Ishikawa (cell line): ENCODE results near the gene PPP1R9A.

Source experiments
- CEBPB ChIP-seq: IDR thresholded peaks from 2 replicates; pipeline ENCODE4 v1.6.1; 2012
- CREB1 ChIP-seq: IDR thresholded peaks from 2 replicates; pipeline ENCODE4 v1.6.1; 2012; ENCODE audit warnings: low read depth
- EGR1 ChIP-seq: IDR thresholded peaks from 2 replicates; pipeline ENCODE4 v1.6.1; 2012
- EP300 ChIP-seq: IDR thresholded peaks from 2 replicates; pipeline ENCODE4 v1.6.1; 2012; ENCODE audit warnings: borderline replicate concordance
- FOXM1 ChIP-seq: IDR thresholded peaks from 2 replicates; pipeline ENCODE4 v1.6.1; 2012; ENCODE audit warnings: low read depth, borderline replicate concordance
- MAX ChIP-seq: IDR thresholded peaks from 2 replicates; pipeline ENCODE4 v1.6.1; 2012
- NFIC ChIP-seq: IDR thresholded peaks from 2 replicates; pipeline ENCODE4 v1.6.1; 2012
- RAD21 ChIP-seq: IDR thresholded peaks from 2 replicates; pipeline ENCODE4 v1.6.1; 2012; ENCODE audit warnings: low read depth
- TAF1 ChIP-seq: IDR thresholded peaks from 2 replicates; pipeline ENCODE4 v1.6.1; 2012; ENCODE audit warnings: low read depth, mild to moderate bottlenecking
- TCF12 ChIP-seq: IDR thresholded peaks from 2 replicates; pipeline ENCODE4 v1.6.1; 2012; ENCODE audit warnings: low read depth
- TEAD4 ChIP-seq: IDR thresholded peaks from 2 replicates; pipeline ENCODE4 v1.6.1; 2012
- USF1 ChIP-seq: IDR thresholded peaks from 2 replicates; pipeline ENCODE4 v1.6.1; 2012
- YY1 ChIP-seq: IDR thresholded peaks from 2 replicates; pipeline ENCODE4 v1.6.1; 2012; ENCODE audit warnings: low read depth
- ZBTB7A ChIP-seq: IDR thresholded peaks from 2 replicates; pipeline ENCODE4 v1.6.1; 2012; ENCODE audit warnings: low read depth
- TF ChIP-seq, protein P1 (sequence below): IDR thresholded peaks from 2 replicates; pipeline ENCODE4 v1.6.1; 2012; ENCODE audit warnings: low read depth, mild to moderate bottlenecking

PPP1R9A gene

GRCh38 chr7:95330204-95330960 lies 423.0 kb downstream of the PPP1R9A start:
- no peak for TF ChIP-seq CEBPB
- TF ChIP-seq FOXM1: no peak
- no peak for TF ChIP-seq CREB1
- no peak for TF ChIP-seq EP300
- no peak for TF ChIP-seq TAF1
- TF ChIP-seq EGR1: no peak
- TF ChIP-seq YY1: no peak
- TF ChIP-seq TCF12: no peak
- no peak for TF ChIP-seq USF1
- TF ChIP-seq, protein P1, sequence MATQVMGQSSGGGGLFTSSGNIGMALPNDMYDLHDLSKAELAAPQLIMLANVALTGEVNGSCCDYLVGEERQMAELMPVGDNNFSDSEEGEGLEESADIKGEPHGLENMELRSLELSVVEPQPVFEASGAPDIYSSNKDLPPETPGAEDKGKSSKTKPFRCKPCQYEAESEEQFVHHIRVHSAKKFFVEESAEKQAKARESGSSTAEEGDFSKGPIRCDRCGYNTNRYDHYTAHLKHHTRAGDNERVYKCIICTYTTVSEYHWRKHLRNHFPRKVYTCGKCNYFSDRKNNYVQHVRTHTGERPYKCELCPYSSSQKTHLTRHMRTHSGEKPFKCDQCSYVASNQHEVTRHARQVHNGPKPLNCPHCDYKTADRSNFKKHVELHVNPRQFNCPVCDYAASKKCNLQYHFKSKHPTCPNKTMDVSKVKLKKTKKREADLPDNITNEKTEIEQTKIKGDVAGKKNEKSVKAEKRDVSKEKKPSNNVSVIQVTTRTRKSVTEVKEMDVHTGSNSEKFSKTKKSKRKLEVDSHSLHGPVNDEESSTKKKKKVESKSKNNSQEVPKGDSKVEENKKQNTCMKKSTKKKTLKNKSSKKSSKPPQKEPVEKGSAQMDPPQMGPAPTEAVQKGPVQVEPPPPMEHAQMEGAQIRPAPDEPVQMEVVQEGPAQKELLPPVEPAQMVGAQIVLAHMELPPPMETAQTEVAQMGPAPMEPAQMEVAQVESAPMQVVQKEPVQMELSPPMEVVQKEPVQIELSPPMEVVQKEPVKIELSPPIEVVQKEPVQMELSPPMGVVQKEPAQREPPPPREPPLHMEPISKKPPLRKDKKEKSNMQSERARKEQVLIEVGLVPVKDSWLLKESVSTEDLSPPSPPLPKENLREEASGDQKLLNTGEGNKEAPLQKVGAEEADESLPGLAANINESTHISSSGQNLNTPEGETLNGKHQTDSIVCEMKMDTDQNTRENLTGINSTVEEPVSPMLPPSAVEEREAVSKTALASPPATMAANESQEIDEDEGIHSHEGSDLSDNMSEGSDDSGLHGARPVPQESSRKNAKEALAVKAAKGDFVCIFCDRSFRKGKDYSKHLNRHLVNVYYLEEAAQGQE: no peak
- no peak for TF ChIP-seq TEAD4
- TF ChIP-seq MAX: no peak
- TF ChIP-seq ZBTB7A: no peak
- TF ChIP-seq NFIC: no peak

GRCh38 chr7:95330961-95331337 lies 423.6 kb downstream of the PPP1R9A start:
- no peak for TF ChIP-seq EGR1
- no peak for TF ChIP-seq TEAD4
- no peak for TF ChIP-seq NFIC
- TF ChIP-seq MAX: no peak
- no peak for TF ChIP-seq RAD21
- no peak for TF ChIP-seq CREB1
- TF ChIP-seq CEBPB: no peak
- TF ChIP-seq EP300: no peak
- TF ChIP-seq USF1: no peak
- TF ChIP-seq, protein P1: no peak
- TF ChIP-seq FOXM1: no peak
- no peak for TF ChIP-seq YY1
- no peak for TF ChIP-seq ZBTB7A
- TF ChIP-seq TCF12: no peak
- TF ChIP-seq TAF1: no peak

GRCh38 chr7:95334447-95334846 lies 427.1 kb downstream of the PPP1R9A start:
- TF ChIP-seq EP300: no peak
- no peak for TF ChIP-seq TAF1
- TF ChIP-seq MAX: no peak
- TF ChIP-seq ZBTB7A: no peak
- TF ChIP-seq YY1: no peak
- TF ChIP-seq, protein P1: no peak
- TF ChIP-seq USF1: no peak; the same call in 1 of the 2 replicates
- no peak for TF ChIP-seq TCF12

- no peak for TF ChIP-seq RAD21
- no peak for TF ChIP-seq CEBPB
- no peak for TF ChIP-seq YY1
- TF ChIP-seq MAX: no peak
- TF ChIP-seq CREB1: no peak
- TF ChIP-seq NFIC: no peak
- no peak for TF ChIP-seq TAF1
- no peak for TF ChIP-seq EP300
- TF ChIP-seq TEAD4: no peak
- no peak for TF ChIP-seq FOXM1
- TF ChIP-seq ZBTB7A: no peak
- no peak for TF ChIP-seq TCF12
- no peak for TF ChIP-seq EGR1
- TF ChIP-seq USF1: no peak
- TF ChIP-seq, protein P1: no peak
Observed at GRCh38 chr7:95335093-95335492, 427.7 kb downstream of the PPP1R9A start.
